Endothelial cell of umbilical vein (primary cell): ENCODE measurements around the gene ZDHHC19. TPM values are rescaled to one million over a fixed set of nuclear protein-coding genes. Genes with fewer than 3 reads are reported as not detected.

Experiments
- BruUV-seq: library from RNA; stranded (reverse); fragments of 400-500 nt; replicated peaks from 2 replicates; lab custom pipeline; 2021; lab: Mats Ljungman, UMichigan
- CTCF ChIA-PET: fragments of 300-600, 350-600 bp; sonication (Branson Sonifier 250); formaldehyde crosslinking; loops from one replicate; lab custom pipeline; 2021; ENCODE audit warnings: antibody characterized with exemption, inconsistent platforms; lab: Charles Lee
- POLR2A ChIA-PET: fragments of 300-600, 350-600 bp; sonication (Branson Sonifier 250); formaldehyde crosslinking; loops from one replicate; lab custom pipeline; 2021; ENCODE audit warnings: antibody characterized with exemption, inconsistent platforms; lab: Charles Lee
- DNase-seq: peaks from one replicate; pipeline ENCODE4 v3.0.0-alpha.2; 2011; ENCODE audit warnings: low read depth, low spot score
- FAIRE-seq: peaks from 2 replicates; lab custom pipeline; 2011; peaks lifted over from hg19 to GRCh38; lab: Jason Lieb, UNC
- H2AFZ ChIP-seq: 2 replicates; pipeline ENCODE4 v1.6.0; 2012; ENCODE audit warnings: low read depth, low read length, control low read depth, inconsistent platforms
- H3K27ac ChIP-seq: 2 replicates; pipeline ENCODE4 v1.5.1; 2011; ENCODE audit warnings: low read depth, mild to moderate bottlenecking, control low read depth, low read length, moderate library complexity; ENCODE audit not compliant: insufficient read depth
- H3K27me3 ChIP-seq, 2 experiments: 2 replicates each; pipeline versions ENCODE4 v1.6.0 to v1.6.1; 2011; ENCODE audit warnings: low read length in 2 of 2, mixed read lengths in 1 of 2; ENCODE audit not compliant: control insufficient read depth in 2 of 2, insufficient read depth in 2 of 2
- H3K36me3 ChIP-seq, 2 experiments: 2 replicates in 1 of 2; 3 replicates in 1 of 2; pipeline ENCODE4 v1.5.1; 2011; ENCODE audit warnings: low read length in 2 of 2, mild to moderate bottlenecking in 1 of 2, moderate library complexity in 1 of 2; ENCODE audit not compliant: control insufficient read depth in 2 of 2, insufficient read depth in 2 of 2; ENCODE audit errors: extremely low read depth in 1 of 2
- H3K4me1 ChIP-seq: 3 replicates; pipeline ENCODE4 v1.5.1; 2011; ENCODE audit warnings: mild to moderate bottlenecking, low read length; ENCODE audit not compliant: control insufficient read depth, insufficient read depth; ENCODE audit errors: extremely low read depth
- H3K4me2 ChIP-seq: 2 replicates; pipeline ENCODE4 v1.6.1; 2011; ENCODE audit warnings: low read length, control low read depth, mixed read lengths; ENCODE audit not compliant: insufficient read depth
- H3K4me3 ChIP-seq, 3 experiments: fragments of 200-600 bp in 1 of 3; sonication (generic), shearing (Covaris generic) in 1 of 3; replicated peaks in 1 of 3; 2 replicates each; pipeline ENCODE4 v1.5.1; 2011 to 2016; ENCODE audit warnings: control low read depth in 3 of 3, low read length in 3 of 3, mild to moderate bottlenecking in 2 of 3, inconsistent platforms in 1 of 3, low read depth in 1 of 3, moderate library complexity in 1 of 3; ENCODE audit not compliant: insufficient read depth in 1 of 3
- H3K79me2 ChIP-seq: 2 replicates; pipeline ENCODE4 v1.6.0; 2012; ENCODE audit warnings: low read length, inconsistent platforms; ENCODE audit not compliant: control insufficient read depth, insufficient read depth
- H3K9ac ChIP-seq: replicated peaks from 2 replicates; pipeline ENCODE3; 2011; ENCODE audit warnings: low read length, control low read depth; ENCODE audit not compliant: insufficient read depth; ENCODE audit errors: extremely low read depth
- H3K9me1 ChIP-seq: replicated peaks from 3 replicates; pipeline ENCODE4 v1.6.0; 2011; ENCODE audit warnings: mild to moderate bottlenecking, low read length; ENCODE audit not compliant: control insufficient read depth, insufficient read depth; ENCODE audit errors: extremely low read depth
- H3K9me3 ChIP-seq: replicated peaks from 2 replicates; pipeline ENCODE4 v1.5.1; 2012; ENCODE audit warnings: low read length, inconsistent platforms; ENCODE audit not compliant: control insufficient read depth, insufficient read depth
- H4K20me1 ChIP-seq: replicated peaks from 2 replicates; pipeline ENCODE3; 2011; ENCODE audit warnings: mild to moderate bottlenecking, low read length; ENCODE audit not compliant: control insufficient read depth, insufficient read depth; ENCODE audit errors: extremely low read depth
- EZH2 ChIP-seq: IDR thresholded peaks from 2 replicates; pipeline ENCODE4 v1.6.1; 2012; ENCODE audit warnings: borderline replicate concordance, low read depth, mild to moderate bottlenecking, moderate library complexity, low read length, inconsistent platforms; ENCODE audit not compliant: severe bottlenecking
- FOS ChIP-seq: IDR thresholded peaks from 2 replicates; pipeline ENCODE4 v1.6.1; 2011; ENCODE audit warnings: mild to moderate bottlenecking, low read length, moderate library complexity, borderline replicate concordance; ENCODE audit not compliant: insufficient read depth
- GATA2 ChIP-seq: IDR thresholded peaks from 2 replicates; pipeline ENCODE4 v1.7.0; 2011; ENCODE audit warnings: low read depth, mild to moderate bottlenecking, moderate library complexity, mixed read lengths, low read length; ENCODE audit not compliant: insufficient read length, insufficient read depth
- JUN ChIP-seq: IDR thresholded peaks from 2 replicates; pipeline ENCODE4 v1.6.1; 2011; ENCODE audit warnings: borderline replicate concordance, low read depth; ENCODE audit not compliant: insufficient read length, insufficient read depth
- MYC ChIP-seq: IDR thresholded peaks from one replicate; pipeline ENCODE4 v1.6.1; 2011; ENCODE audit warnings: mild to moderate bottlenecking, low read depth, low read length
- POLR2A ChIP-seq: IDR thresholded peaks from 2 replicates; pipeline ENCODE4 v1.6.1; 2012; ENCODE audit warnings: low read depth, mild to moderate bottlenecking, control low read depth, low read length
- POLR2AphosphoS5 ChIP-seq: IDR thresholded peaks from 2 replicates; pipeline ENCODE4 v1.6.1; 2012; ENCODE audit warnings: low read depth, mild to moderate bottlenecking, control low read depth, low read length, moderate library complexity; ENCODE audit not compliant: insufficient read depth
- dilution Hi-C: fragments of 300-500 bp; cut with MboI; formaldehyde crosslinking; loops from one replicate; pipeline ENCODE4 v1.15.0; 2019; ENCODE audit warnings: low sequenced_read_pairs; ENCODE audit not compliant: extremely low pct_ligation_motif_present
- intact Hi-C: fragments of 100-400 bp; cut with micrococcal nuclease; formaldehyde crosslinking; loops from one replicate; pipeline ENCODE4 v1.10.0; 2022
- polyA plus RNA-seq, 4 experiments: library from polyadenylated mRNA; depleted of rRNA in 3 of 4; stranded (reverse) in 3 of 4; unstranded in 1 of 4; fragments of >200 nt; gene quantifications; 2 replicates each; pipeline versions ENCODE4 v1.2.1 to v1.2.3, GENCODE V29; 2011 to 2012; ENCODE audit warnings: missing spikeins in 1 of 4
- total RNA-seq: library from RNA; stranded (reverse); gene quantifications from 2 replicates; pipeline ENCODE4 v1.2.3, GENCODE V29; 2021
- TF ChIP-seq, protein P1 (sequence below), 2 donors: IDR thresholded peaks; 1 replicate in 1 of 2; 2 replicates in 1 of 2; pipeline ENCODE4 v1.5.1; 2011; ENCODE audit warnings: low read length in 2 of 2, mild to moderate bottlenecking in 2 of 2, moderate library complexity in 2 of 2, control low read depth in 1 of 2, inconsistent platforms in 1 of 2, low read depth in 1 of 2; ENCODE audit not compliant: insufficient read depth in 1 of 2; ENCODE audit errors: extremely low read depth in 1 of 2
- TF ChIP-seq, protein P2 (sequence below): IDR thresholded peaks from 2 replicates; pipeline ENCODE4 v1.6.1; 2011; ENCODE audit not compliant: insufficient read depth, insufficient read length

The ZDHHC19 gene
- total and polyA plus RNA-seq, 2 donors (not counting 3 experiments of a cell fraction or from before 2014, with no cell fraction given) = not detected

DNA sequence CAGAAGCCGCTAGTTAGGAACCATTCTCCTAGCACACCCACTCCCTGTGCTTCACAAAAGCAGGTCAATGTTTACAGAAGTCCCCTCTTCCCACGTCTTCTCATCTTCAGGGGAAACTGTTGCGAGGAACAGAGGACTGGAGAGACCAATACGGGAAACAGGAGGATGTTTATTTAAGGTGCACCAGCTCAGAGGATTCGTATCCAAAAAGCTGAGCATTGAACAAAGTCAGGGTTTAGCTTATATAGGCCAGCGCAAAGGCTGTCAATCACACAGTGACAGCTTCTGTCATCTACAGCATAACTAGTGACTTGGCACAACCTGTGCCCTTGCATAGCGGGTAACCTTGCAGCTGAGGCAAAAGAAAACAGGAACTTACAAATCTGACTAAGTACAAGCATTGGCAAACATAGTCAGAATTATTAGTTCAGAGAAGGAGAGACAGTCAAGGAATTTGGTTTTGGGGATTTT is 61.3 kb downstream of the ZDHHC19 start:
- H2AFZ ChIP-seq = no peak overlapping the region
- BruUV-seq = no TSS peak

More for the DNA sequence above, 61.3 kb downstream of the ZDHHC19 start:
- no peaks in the 10 kb centered on the region for H3K36me3 ChIP-seq
- DNase-seq = no peak
- H3K79me2 ChIP-seq = no peaks in the 10 kb centered on the region
- no peak for TF ChIP-seq GATA2
- TF ChIP-seq POLR2A = no peak
- no peak for TF ChIP-seq POLR2AphosphoS5
- TF ChIP-seq, protein P1, sequence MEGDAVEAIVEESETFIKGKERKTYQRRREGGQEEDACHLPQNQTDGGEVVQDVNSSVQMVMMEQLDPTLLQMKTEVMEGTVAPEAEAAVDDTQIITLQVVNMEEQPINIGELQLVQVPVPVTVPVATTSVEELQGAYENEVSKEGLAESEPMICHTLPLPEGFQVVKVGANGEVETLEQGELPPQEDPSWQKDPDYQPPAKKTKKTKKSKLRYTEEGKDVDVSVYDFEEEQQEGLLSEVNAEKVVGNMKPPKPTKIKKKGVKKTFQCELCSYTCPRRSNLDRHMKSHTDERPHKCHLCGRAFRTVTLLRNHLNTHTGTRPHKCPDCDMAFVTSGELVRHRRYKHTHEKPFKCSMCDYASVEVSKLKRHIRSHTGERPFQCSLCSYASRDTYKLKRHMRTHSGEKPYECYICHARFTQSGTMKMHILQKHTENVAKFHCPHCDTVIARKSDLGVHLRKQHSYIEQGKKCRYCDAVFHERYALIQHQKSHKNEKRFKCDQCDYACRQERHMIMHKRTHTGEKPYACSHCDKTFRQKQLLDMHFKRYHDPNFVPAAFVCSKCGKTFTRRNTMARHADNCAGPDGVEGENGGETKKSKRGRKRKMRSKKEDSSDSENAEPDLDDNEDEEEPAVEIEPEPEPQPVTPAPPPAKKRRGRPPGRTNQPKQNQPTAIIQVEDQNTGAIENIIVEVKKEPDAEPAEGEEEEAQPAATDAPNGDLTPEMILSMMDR (IDR thresholded peaks at IDR 0.05; ENCODE audit: extremely low read depth in 1 of 2, insufficient read depth in 1 of 2, low read depth in 1 of 2, low read length in 2 of 2) = no peak
- TF ChIP-seq, protein P2, sequence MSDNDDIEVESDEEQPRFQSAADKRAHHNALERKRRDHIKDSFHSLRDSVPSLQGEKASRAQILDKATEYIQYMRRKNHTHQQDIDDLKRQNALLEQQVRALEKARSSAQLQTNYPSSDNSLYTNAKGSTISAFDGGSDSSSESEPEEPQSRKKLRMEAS = no peak
- no peak for TF ChIP-seq FOS
- TF ChIP-seq JUN = no peak
- TF ChIP-seq EZH2 = no peak
- TF ChIP-seq MYC = no peak
- FAIRE-seq = no peak
- no peaks in the 10 kb centered on the region for H4K20me1 ChIP-seq
- ChIA-PET POLR2A (no interaction called here), CTCF (no interaction called here)
- H3K4me3 ChIP-seq = no peak overlapping the region
- intact Hi-C loops = no loop called here
- no peak overlapping the region for H3K4me2 ChIP-seq
- no peaks in the 10 kb centered on the region for H3K9me3 ChIP-seq
- H3K9ac ChIP-seq = no peak overlapping the region
- dilution Hi-C loops = no loop called here
- H3K9me1 ChIP-seq = no peaks in the 10 kb centered on the region
- no peak overlapping the region for H3K27ac ChIP-seq
- H3K4me1 ChIP-seq = no peaks in the 10 kb centered on the region
- no peaks in the 10 kb centered on the region for H3K27me3 ChIP-seq
